ENCODE data around the gene CDK19. TPM values are rescaled to one million over a fixed set of nuclear protein-coding genes. Genes with fewer than 3 reads are reported as not detected.

Gene CDK19
- total and polyA plus RNA-seq, 2 experiments from 2014 or later: 7.7 to 10.1 TPM

DNA sequence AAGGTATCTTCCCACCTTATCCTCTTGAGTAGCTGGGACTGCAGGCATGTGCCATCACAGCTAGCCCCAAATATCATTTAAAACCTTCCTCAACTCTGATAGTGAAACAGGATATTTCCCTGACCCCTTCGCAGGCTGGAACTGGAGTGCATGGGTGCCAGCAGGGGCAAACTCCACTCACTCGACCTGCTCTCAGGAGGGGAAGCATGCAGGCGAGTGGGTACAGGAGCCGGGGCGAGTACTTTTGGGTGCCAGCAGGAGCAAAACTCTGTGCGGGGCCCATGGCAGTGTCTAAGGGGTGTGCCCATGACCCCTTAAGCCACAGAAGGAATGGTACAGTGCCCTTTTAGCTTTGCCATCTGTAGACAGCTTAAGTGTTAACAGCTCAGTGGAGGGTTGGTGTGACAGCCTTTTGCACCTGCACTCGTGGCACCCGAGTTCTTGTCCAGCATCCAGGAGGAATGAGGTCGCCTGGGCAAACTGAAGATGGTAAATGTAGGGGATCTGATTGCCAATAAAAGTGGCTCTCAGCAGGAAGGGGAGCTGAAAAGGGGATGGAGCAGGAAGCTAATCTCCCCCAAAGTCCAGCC is 155.1 kb downstream of the CDK19 start:
- ATAC-seq (no peak), DNase-seq (ENCODE audit: low spot score) (no peak)
- Mint-ChIP-seq H3K36me3 (ENCODE audit: low read depth) (peaks cover 9% of the 10 kb centered on the region), H3K27ac (no peak overlapping the region), H3K9me3 (peaks cover 4% of the 10 kb centered on the region; the same call in 1 of the 3 replicates), H3K4me1 (peaks cover 15% of the 10 kb centered on the region; the same call in 2 of the 3 replicates), H3K4me3 (no peak overlapping the region), H3K27me3 (ENCODE audit: insufficient read depth, low read depth, poor library complexity) (no peaks in the 10 kb centered on the region)
- Histone ChIP-seq H3K4me2 (no peak overlapping the region), H3K27me3 (ENCODE audit: insufficient read depth) (no peaks in the 10 kb centered on the region), H3K79me2 (replicated peaks; ENCODE audit: insufficient read depth) (no peaks in the 10 kb centered on the region), H3K36me3 (ENCODE audit: insufficient read depth) (no peaks in the 10 kb centered on the region), H3K27ac (ENCODE audit: low read depth) (no peak overlapping the region), H4K20me1 (replicated peaks; ENCODE audit: insufficient read depth) (no peaks in the 10 kb centered on the region), H3F3A (replicated peaks; ENCODE audit: low read depth) (no peaks in the 10 kb centered on the region), H3K9me2 (ENCODE audit: insufficient read depth) (no peaks in the 10 kb centered on the region), H2AFZ (no peak overlapping the region), H3K4me1 (ENCODE audit: insufficient read depth) (peaks cover 7% of the 10 kb centered on the region), H3K4me3 (no peak overlapping the region)
- TF ChIP-seq, protein P1, sequence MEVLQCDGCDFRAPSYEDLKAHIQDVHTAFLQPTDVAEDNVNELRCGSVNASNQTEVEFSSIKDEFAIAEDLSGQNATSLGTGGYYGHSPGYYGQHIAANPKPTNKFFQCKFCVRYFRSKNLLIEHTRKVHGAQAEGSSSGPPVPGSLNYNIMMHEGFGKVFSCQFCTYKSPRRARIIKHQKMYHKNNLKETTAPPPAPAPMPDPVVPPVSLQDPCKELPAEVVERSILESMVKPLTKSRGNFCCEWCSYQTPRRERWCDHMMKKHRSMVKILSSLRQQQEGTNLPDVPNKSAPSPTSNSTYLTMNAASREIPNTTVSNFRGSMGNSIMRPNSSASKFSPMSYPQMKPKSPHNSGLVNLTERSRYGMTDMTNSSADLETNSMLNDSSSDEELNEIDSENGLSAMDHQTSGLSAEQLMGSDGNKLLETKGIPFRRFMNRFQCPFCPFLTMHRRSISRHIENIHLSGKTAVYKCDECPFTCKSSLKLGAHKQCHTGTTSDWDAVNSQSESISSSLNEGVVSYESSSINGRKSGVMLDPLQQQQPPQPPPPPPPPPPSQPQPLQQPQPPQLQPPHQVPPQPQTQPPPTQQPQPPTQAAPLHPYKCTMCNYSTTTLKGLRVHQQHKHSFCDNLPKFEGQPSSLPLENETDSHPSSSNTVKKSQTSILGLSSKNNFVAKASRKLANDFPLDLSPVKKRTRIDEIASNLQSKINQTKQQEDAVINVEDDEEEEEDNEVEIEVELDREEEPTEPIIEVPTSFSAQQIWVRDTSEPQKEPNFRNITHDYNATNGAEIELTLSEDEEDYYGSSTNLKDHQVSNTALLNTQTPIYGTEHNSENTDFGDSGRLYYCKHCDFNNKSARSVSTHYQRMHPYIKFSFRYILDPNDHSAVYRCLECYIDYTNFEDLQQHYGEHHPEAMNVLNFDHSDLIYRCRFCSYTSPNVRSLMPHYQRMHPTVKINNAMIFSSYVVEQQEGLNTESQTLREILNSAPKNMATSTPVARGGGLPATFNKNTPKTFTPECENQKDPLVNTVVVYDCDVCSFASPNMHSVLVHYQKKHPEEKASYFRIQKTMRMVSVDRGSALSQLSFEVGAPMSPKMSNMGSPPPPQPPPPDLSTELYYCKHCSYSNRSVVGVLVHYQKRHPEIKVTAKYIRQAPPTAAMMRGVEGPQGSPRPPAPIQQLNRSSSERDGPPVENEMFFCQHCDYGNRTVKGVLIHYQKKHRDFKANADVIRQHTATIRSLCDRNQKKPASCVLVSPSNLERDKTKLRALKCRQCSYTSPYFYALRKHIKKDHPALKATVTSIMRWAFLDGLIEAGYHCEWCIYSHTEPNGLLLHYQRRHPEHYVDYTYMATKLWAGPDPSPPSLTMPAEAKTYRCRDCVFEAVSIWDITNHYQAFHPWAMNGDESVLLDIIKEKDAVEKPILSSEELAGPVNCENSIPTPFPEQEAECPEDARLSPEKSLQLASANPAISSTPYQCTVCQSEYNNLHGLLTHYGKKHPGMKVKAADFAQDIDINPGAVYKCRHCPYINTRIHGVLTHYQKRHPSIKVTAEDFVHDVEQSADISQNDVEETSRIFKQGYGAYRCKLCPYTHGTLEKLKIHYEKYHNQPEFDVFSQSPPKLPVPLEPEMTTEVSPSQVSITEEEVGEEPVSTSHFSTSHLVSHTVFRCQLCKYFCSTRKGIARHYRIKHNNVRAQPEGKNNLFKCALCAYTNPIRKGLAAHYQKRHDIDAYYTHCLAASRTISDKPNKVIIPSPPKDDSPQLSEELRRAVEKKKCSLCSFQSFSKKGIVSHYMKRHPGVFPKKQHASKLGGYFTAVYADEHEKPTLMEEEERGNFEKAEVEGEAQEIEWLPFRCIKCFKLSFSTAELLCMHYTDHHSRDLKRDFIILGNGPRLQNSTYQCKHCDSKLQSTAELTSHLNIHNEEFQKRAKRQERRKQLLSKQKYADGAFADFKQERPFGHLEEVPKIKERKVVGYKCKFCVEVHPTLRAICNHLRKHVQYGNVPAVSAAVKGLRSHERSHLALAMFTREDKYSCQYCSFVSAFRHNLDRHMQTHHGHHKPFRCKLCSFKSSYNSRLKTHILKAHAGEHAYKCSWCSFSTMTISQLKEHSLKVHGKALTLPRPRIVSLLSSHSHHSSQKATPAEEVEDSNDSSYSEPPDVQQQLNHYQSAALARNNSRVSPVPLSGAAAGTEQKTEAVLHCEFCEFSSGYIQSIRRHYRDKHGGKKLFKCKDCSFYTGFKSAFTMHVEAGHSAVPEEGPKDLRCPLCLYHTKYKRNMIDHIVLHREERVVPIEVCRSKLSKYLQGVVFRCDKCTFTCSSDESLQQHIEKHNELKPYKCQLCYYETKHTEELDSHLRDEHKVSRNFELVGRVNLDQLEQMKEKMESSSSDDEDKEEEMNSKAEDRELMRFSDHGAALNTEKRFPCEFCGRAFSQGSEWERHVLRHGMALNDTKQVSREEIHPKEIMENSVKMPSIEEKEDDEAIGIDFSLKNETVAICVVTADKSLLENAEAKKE (CRISPR knock-in tag; IDR thresholded peaks at IDR 0.05): no peak
- TF ChIP-seq STAT1 (IDR thresholded peaks at IDR 0.05; ENCODE audit: unreplicated experiment): no peak
- TF ChIP-seq, protein P2, sequence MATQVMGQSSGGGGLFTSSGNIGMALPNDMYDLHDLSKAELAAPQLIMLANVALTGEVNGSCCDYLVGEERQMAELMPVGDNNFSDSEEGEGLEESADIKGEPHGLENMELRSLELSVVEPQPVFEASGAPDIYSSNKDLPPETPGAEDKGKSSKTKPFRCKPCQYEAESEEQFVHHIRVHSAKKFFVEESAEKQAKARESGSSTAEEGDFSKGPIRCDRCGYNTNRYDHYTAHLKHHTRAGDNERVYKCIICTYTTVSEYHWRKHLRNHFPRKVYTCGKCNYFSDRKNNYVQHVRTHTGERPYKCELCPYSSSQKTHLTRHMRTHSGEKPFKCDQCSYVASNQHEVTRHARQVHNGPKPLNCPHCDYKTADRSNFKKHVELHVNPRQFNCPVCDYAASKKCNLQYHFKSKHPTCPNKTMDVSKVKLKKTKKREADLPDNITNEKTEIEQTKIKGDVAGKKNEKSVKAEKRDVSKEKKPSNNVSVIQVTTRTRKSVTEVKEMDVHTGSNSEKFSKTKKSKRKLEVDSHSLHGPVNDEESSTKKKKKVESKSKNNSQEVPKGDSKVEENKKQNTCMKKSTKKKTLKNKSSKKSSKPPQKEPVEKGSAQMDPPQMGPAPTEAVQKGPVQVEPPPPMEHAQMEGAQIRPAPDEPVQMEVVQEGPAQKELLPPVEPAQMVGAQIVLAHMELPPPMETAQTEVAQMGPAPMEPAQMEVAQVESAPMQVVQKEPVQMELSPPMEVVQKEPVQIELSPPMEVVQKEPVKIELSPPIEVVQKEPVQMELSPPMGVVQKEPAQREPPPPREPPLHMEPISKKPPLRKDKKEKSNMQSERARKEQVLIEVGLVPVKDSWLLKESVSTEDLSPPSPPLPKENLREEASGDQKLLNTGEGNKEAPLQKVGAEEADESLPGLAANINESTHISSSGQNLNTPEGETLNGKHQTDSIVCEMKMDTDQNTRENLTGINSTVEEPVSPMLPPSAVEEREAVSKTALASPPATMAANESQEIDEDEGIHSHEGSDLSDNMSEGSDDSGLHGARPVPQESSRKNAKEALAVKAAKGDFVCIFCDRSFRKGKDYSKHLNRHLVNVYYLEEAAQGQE (IDR thresholded peaks at IDR 0.05; ENCODE audit: unreplicated experiment): no peak
- no peak for TF ChIP-seq POLR2AphosphoS5 (IDR thresholded peaks at IDR 0.05; ENCODE audit: low read depth)
- TF ChIP-seq, protein P3, sequence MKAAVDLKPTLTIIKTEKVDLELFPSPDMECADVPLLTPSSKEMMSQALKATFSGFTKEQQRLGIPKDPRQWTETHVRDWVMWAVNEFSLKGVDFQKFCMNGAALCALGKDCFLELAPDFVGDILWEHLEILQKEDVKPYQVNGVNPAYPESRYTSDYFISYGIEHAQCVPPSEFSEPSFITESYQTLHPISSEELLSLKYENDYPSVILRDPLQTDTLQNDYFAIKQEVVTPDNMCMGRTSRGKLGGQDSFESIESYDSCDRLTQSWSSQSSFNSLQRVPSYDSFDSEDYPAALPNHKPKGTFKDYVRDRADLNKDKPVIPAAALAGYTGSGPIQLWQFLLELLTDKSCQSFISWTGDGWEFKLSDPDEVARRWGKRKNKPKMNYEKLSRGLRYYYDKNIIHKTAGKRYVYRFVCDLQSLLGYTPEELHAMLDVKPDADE (IDR thresholded peaks at IDR 0.05): no peak
- no peak for TF ChIP-seq EZH2phosphoT487 (IDR thresholded peaks at IDR 0.05; ENCODE audit: unreplicated experiment)
- TF ChIP-seq JUNB (IDR thresholded peaks at IDR 0.05; ENCODE audit: unreplicated experiment): no peak
- TF ChIP-seq, protein P4, sequence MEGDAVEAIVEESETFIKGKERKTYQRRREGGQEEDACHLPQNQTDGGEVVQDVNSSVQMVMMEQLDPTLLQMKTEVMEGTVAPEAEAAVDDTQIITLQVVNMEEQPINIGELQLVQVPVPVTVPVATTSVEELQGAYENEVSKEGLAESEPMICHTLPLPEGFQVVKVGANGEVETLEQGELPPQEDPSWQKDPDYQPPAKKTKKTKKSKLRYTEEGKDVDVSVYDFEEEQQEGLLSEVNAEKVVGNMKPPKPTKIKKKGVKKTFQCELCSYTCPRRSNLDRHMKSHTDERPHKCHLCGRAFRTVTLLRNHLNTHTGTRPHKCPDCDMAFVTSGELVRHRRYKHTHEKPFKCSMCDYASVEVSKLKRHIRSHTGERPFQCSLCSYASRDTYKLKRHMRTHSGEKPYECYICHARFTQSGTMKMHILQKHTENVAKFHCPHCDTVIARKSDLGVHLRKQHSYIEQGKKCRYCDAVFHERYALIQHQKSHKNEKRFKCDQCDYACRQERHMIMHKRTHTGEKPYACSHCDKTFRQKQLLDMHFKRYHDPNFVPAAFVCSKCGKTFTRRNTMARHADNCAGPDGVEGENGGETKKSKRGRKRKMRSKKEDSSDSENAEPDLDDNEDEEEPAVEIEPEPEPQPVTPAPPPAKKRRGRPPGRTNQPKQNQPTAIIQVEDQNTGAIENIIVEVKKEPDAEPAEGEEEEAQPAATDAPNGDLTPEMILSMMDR (conservative IDR thresholded peaks at IDR 0.05; ENCODE audit: low read depth in 2 of 2): no peak
- no peak for TF ChIP-seq EZH2 (IDR thresholded peaks at IDR 0.05; ENCODE audit: low read depth, unreplicated experiment)
